CD4-positive, alpha-beta T cell treated with Interleukin-15 for 1 hour (primary cell): Measurements from ENCODE around the gene FIGLA.
A peak's percentile ranks its signal among the peaks of the same experiment; 100 is the strongest.

ENCODE experiments used
- DNase-seq: peaks from one replicate; pipeline ENCODE4 v3.0.0-alpha.2; 2020

The FIGLA gene

DNA sequence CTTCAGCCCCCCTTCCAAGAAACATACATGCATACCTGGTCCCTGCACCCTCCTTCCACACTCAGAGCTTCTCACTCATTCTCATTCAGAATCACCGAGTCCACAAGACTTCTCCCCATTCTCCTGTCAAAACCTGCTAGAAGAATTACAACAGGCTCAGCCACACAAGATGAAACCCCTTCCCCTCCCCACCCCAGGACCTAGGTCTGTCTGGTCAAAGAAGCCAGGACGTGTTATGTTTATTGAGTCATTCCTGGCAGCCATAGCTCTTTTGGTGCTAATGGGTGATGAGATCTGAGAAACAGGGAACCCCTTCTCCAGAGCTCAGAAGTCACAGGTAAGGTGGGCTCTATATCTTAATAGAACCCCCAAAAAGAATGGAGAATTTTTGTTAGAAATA lies 21.0 kb downstream of the FIGLA start:
- no peak for DNase-seq

DNA sequence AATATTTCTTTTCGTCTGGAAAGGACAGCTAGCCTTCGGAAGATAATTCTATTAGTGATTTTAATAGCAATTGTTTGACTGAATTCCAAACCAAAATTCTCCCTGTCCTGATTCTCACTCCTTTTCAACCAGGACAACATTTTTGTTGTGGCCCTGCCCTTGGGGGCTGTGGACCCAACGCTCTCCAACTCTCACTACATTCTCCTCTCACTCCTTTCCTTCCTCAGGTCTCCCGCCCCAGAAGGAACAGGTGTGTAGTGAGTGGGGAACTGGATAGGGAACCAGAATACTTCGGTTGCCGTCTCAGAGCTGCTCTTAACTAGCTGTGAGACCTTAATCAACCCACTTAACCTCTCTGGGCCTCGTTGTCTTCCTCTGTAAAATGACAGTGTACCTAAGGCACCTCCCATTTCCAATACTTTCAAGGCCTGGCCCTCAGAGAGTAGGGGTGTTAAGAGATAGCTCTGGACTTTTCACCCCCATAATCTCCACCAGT lies 21.8 kb downstream of the FIGLA start:
- DNase-seq = no peak

- DNase-seq = peak; percentile 54
Measured at GRCh38 chr2:70767699-70768589, 22.5 kb downstream of the FIGLA start, which contains the start of gene ADD2. TSS of gene ADD2 (minus strand) at chr2:70768200. CDS start at chr2:70706408, 61,792 bp downstream.

DNA sequence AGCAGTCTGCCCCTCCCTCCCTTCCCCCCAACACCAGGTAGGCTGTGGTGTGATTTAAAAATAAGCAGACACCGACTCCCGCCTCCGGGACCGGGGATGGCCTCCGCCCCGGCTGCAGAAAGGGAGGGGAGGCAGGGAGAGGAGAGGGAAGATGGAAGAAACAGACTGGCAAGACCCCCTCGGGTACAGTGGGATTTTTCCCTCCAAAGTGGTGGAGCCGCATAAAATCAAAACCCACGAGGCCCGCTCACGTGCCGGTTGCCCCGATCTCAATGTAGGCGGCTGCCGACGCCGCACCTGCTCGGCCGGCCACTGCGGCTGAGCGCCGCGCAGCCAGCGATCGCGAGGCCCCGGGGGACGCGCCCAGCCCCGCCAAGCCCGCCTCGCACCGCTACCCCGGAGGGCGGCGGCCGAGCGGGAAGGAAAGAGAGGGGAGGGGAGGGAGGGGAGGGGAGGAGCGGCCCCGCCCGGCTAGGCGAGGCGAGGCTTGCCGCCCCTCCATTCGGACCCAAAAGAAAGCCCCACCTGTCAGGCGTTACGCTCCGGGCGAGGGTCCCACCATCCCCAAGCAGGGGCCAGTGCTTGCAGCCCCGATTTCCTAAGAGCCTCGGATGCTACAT lies 23.3 kb downstream of the FIGLA start:
- DNase-seq = no peak

- no peak for DNase-seq
Measured at GRCh38 chr2:70766357-70767078, 23.9 kb downstream of the FIGLA start.

GRCh38 chr2:70765507-70765906 lies 24.9 kb downstream of the FIGLA start:
- DNase-seq = no peak

- no peak for DNase-seq
Measured at GRCh38 chr2:70759446-70759845, 31.0 kb downstream of the FIGLA start.

GRCh38 chr2:70757966-70758365 lies 32.5 kb downstream of the FIGLA start:
- no peak for DNase-seq

- DNase-seq = no peak
Measured at GRCh38 chr2:70757360-70757759, 33.1 kb downstream of the FIGLA start.

- DNase-seq = no peak
Measured at GRCh38 chr2:70756128-70756527, 34.3 kb downstream of the FIGLA start.

DNA sequence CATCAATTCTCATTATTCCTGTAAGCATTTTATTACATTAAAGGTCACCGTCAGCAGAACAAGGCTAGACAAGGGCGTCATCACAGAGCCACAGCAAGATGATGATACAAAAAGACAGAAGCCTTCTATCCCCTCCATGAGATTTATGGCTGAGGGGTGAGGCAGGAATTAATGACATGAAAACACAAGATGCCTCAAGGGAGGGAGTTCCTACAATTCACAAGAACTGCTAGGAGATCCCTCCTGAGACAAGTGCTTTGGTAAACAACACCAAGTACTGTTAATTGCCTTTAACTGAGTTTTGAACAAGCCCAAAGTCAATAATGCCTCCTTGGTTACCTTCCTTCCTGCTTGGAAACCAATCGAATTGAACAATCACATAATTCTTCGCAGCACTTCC lies 36.5 kb downstream of the FIGLA start:
- no peak for DNase-seq

DNA sequence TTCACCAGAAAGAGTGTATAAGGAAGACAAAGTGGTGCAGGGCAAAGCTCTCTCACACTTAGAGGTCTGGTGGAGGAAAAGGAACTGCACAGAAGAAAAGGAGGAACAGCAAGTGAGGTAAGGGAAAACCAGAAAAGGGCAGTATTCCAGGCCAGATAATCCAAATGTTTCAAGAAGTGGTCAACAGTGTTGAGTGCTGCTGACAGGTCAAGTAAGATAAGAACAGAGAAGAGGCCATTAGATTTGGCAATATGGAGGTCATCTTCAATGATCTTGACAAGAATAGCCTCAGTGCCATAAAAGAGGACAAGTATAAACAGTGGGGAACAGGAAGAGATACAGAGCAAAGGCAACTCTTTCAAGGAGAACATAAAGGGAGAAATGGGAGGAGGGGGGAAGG lies 37.4 kb downstream of the FIGLA start:
- DNase-seq = no peak

DNA sequence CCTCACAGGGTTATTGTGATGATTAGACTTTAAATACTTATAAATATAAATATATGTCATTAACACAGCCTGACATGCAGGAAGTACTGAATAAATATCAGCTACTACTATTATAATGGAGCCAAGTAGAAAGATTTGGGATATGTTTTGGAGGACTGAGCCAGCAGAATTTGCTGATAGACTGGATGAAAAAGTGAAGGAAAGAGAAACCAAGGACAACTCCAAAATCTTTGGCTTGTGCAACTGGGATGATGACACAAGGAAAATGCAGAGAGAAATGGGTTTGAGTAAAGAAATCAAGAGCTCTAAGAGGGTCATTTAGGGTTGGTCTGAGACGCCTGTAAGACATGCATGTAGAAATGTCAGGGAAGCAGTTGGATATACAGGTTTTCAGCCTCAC lies 38.0 kb downstream of the FIGLA start:
- no peak for DNase-seq

- no peak for DNase-seq
Measured at GRCh38 chr2:70751881-70752280, 38.6 kb downstream of the FIGLA start.

GRCh38 chr2:70750320-70750719 lies 40.1 kb downstream of the FIGLA start:
- no peak for DNase-seq

GRCh38 chr2:70748002-70748784 lies 42.2 kb downstream of the FIGLA start:
- no peak for DNase-seq

DNA sequence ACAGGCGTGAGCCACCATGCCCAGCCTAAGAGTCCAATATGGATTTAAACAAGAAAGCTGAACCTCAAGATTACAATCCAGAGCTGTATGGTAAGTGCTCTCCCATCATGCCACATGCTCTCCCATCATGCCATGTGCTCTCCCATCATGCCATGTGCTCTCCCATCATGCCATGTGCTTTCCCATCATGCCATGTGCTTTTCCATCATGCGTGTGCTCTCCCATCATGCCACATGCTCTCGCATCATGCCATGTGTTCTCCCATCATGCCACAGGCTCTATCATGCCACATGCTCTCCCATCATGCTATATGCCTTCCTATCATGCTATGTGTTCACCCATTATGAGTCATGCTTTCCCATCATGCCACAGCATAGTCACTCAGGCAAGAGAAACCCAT lies 43.2 kb downstream of the FIGLA start:
- no peak for DNase-seq

- no peak for DNase-seq
Measured at GRCh38 chr2:70746094-70746974, 44.1 kb downstream of the FIGLA start.

DNA sequence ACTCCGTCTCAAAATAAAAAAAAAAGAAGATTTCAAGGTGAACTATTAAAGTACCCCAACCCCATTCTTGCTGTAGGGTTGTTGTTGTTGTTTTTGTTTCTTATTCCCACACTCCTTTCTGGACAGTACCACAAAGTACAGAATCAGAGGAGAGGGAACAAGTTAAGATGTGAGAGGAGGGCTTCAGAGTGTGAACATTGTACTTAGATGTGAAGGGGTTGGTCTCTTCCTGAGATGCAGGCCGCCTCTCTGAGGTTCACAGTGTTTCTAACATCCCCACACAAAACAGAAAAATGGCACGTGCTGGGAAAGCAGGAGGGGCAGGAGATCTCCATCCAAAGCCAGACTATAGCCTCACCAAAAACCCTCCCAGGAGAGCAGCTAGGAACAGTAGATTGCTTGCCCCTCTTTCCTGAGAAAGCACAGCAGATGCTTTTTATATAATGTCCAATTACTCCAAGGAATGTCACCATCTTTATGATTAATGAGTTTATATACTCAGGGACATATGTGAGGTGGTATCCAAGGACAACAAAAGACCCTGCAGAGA lies 45.1 kb downstream of the FIGLA start:
- DNase-seq = no peak

DNA sequence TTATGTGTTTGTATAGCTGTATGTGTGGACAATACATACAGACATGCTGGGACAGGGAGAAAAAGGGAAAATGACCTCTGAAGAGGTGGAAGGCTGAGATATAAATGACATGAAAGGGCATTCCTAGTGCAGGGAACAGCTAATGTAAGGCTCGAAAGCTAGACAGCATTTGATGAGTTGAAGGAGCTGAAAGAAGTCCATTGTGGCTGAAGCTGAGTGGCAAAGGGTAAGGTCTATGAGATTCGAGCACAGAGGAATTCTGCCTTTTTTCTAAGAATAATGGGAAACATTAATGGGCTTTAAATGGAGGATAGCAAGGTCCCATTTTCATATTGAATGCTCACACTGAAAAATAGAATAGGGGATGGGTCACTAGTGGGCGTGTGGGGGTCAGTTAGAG lies 46.0 kb downstream of the FIGLA start:
- no peak for DNase-seq

DNA sequence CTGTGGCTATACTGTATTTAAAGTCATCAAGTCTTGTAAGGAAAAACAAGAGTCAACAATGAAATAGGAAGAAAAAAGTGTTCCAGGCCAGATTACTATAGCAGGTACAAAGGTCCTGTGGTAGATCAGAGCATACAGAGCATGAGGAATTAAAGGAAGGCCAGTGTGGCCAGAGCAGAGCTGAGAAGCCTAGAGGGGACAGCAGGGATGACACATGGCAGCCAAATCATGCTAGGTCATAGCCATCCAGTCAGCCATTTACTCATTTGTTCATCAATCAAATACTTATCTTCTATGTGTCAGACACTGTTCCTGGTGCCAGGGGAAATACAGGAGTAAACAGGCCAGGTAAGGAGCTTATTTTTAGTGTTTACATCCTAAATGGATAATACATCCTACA lies 46.8 kb downstream of the FIGLA start:
- DNase-seq = no peak
